GM06990 (cell line): ENCODE results near the gene FTCDNL1.

ENCODE experiments used
- DNase-seq: peaks from one replicate; pipeline ENCODE4 v3.0.0-alpha.2; 2011; ENCODE audit not compliant: insufficient read length; ENCODE audit errors: extremely low read depth
- H3K27me3 ChIP-seq: replicated peaks from 2 replicates; pipeline ENCODE4 v1.6.0; 2011; ENCODE audit warnings: low read length; ENCODE audit not compliant: control insufficient read depth, insufficient read depth
- H3K36me3 ChIP-seq: 2 replicates; pipeline ENCODE4 v1.5.1; 2011; ENCODE audit warnings: low read length; ENCODE audit not compliant: control insufficient read depth, insufficient read depth
- H3K4me3 ChIP-seq: replicated peaks from 2 replicates; pipeline ENCODE4 v1.5.1; 2011; ENCODE audit warnings: low read depth, mild to moderate bottlenecking, control low read depth, low read length
- TF ChIP-seq, protein P1 (sequence below): IDR thresholded peaks from 2 replicates; pipeline ENCODE4 v1.5.1; 2011; ENCODE audit warnings: low read length, control low read depth, mild to moderate bottlenecking, inconsistent platforms; ENCODE audit not compliant: insufficient read depth, poor library complexity, severe bottlenecking

Gene FTCDNL1

DNA sequence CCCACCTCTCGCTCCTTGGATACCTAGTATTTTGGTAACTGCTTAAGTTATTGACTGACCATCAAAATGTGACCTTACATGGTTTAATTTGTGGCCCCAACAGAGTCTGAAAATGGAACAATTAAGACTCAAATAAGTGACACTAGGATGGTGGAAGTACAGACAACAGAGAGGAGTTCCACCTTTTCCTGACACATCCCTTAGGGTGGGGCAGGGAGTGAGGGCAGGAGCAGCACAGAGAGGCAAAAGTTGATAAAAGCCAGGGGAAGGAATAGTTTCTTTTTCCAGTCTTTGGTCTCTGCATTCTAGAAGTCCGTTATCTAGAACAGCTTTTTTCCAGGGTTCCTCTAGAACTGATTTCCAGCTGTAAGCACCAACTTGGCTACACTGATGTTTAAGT is 32.2 kb downstream of the FTCDNL1 start:
- no peak for DNase-seq
- Histone ChIP-seq H3K36me3 (no peaks in the 10 kb centered on the region), H3K27me3 (no peaks in the 10 kb centered on the region), H3K4me3 (no peak overlapping the region)
- TF ChIP-seq, protein P1, sequence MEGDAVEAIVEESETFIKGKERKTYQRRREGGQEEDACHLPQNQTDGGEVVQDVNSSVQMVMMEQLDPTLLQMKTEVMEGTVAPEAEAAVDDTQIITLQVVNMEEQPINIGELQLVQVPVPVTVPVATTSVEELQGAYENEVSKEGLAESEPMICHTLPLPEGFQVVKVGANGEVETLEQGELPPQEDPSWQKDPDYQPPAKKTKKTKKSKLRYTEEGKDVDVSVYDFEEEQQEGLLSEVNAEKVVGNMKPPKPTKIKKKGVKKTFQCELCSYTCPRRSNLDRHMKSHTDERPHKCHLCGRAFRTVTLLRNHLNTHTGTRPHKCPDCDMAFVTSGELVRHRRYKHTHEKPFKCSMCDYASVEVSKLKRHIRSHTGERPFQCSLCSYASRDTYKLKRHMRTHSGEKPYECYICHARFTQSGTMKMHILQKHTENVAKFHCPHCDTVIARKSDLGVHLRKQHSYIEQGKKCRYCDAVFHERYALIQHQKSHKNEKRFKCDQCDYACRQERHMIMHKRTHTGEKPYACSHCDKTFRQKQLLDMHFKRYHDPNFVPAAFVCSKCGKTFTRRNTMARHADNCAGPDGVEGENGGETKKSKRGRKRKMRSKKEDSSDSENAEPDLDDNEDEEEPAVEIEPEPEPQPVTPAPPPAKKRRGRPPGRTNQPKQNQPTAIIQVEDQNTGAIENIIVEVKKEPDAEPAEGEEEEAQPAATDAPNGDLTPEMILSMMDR, result no peak

DNA sequence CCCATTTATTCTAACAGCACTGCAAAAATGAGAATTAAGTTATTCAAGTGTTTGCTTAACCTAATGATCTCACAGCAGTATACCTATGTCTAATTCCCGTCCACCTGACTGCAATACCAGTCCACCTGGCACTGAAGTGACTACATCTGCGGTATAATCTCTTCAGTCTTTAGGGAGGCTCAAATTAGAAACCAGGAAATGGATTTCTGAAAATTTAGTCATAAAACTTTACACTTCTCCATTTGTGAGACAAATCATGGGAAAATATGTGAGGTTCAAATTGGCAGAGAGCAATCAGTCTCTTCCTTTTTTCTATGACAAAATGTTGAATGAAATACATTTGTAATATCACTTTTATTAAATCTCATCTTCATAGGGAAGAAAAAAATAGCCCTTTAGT is 33.0 kb downstream of the FTCDNL1 start:
- TF ChIP-seq, protein P1, result no peak
- DNase-seq, result no peak
- Histone ChIP-seq H3K4me3 (no peak overlapping the region), H3K27me3 (no peaks in the 10 kb centered on the region), H3K36me3 (no peaks in the 10 kb centered on the region)

DNA sequence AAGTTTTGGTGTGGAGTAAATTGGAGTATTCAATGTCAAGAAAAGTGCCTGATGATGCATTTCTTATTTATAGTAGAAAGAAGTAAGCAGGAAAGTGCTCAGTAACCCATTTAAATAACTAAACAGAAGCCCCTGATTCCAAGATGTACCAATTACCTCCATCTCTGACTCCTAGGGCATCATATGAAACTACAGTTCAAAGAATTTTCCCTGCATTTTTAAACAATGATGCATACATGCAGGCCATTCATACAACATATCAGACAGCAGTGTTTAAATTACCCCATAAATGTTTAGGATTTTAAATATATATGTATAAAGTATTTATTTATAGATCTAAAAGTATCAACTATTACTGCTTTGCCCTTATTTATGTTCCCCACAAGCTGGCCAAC is 36.2 kb downstream of the FTCDNL1 start:
- no peak for DNase-seq
- Histone ChIP-seq H3K4me3 (no peak overlapping the region), H3K27me3 (no peaks in the 10 kb centered on the region), H3K36me3 (no peaks in the 10 kb centered on the region)
- TF ChIP-seq, protein P1, result no peak

DNA sequence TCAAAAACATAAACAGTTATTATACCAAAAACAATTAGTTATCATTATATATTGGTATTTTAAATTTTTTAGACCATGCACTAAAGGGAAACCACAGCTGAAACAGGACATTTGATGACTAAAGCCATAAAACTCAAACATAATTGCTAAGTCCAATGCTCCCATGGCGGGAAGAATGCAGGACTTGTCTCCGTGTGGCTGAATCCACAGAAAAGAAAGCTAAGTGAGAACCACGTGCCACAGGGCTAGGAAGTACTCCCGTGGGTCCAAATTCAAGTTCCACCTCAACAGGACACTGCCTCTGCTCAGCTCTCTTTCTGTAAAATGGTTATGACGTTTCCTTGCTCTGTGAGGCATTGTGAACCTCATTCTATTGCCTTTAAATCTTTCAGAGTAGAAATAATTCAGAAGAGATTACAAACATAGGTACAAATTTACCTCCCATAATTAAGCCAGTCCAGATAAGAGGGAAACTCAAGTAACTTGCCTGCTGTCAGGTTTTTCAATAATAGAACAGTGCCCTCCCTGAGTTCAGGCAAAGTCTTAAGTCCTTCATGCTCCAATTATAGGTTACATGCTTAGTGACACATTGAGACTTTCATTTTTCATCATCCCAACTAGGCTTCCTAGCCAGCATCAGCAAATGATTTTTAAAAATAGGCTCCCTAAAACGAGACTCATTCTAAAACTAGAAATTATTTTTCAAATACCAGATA is 36.7 kb downstream of the FTCDNL1 start:
- no peak overlapping the region for H3K4me3 ChIP-seq
- H3K27me3 ChIP-seq, result no peaks in the 10 kb centered on the region
- no peaks in the 10 kb centered on the region for H3K36me3 ChIP-seq
- DNase-seq, result no peak
- TF ChIP-seq, protein P1, result no peak

DNA sequence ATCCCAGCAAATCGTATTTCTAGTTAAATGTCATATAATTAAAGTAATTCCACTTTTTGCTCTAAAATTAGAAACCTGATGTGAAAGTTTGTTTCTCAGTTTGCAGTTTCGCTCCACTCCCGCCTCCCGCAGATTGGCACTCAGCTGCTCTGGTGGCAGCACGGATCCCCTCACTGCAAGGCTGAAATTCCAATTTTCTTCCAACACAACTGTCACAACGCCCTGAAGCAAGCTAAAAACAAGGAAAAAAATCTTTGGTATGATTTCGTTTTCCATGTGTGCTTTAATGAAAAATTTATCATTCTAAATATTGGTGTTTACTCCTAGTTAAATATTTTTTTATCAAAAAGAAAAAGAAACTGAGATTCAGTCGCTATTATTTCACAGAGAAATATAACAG is 38.5 kb downstream of the FTCDNL1 start:
- no peak overlapping the region for H3K4me3 ChIP-seq
- TF ChIP-seq, protein P1, result no peak
- no peaks in the 10 kb centered on the region for H3K27me3 ChIP-seq
- DNase-seq, result no peak
- H3K36me3 ChIP-seq, result no peaks in the 10 kb centered on the region

DNA sequence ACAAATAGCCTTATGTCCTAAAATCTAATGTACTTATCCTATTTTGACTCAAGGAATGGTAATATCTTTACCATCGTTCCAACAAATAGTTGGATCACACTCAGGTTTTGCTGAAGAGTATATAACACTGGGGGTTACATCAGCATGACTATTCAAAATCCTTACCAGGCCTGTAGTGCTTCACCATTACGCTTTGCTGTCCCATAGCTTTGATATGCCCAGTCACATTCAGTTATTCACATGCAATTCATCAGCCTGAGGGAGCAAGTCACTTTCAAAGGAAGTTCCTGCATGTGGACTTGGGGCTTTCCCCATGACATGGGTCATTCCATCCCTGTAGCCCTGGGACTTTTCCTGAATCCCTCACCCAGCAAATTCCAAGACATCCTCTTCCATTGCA is 39.6 kb downstream of the FTCDNL1 start:
- Histone ChIP-seq H3K27me3 (no peaks in the 10 kb centered on the region), H3K36me3 (no peaks in the 10 kb centered on the region), H3K4me3 (no peak overlapping the region)
- no peak for DNase-seq
- TF ChIP-seq, protein P1, result no peak
